H9 (cell line): Measurements from ENCODE around the gene CTSE. TPM values are rescaled to one million over a fixed set of nuclear protein-coding genes. Genes with fewer than 3 reads are reported as not detected.

Source experiments
- DNase-seq: peaks from one replicate; pipeline ENCODE4 v3.0.0-alpha.2; 2017
- H2AFZ ChIP-seq: one replicate; pipeline ENCODE4 v1.6.1; 2013; ENCODE audit warnings: mild to moderate bottlenecking, low read length, control low read depth, moderate library complexity
- H2AK5ac ChIP-seq: 2 replicates; pipeline ENCODE4 v1.6.1; 2013; ENCODE audit warnings: low read length, control low read depth, mixed read lengths; ENCODE audit not compliant: insufficient read length
- H2BK120ac ChIP-seq: one replicate; pipeline ENCODE4 v1.6.1; 2013; ENCODE audit warnings: low read depth, mild to moderate bottlenecking, low read length, control low read depth, inconsistent platforms; ENCODE audit not compliant: poor library complexity, severe bottlenecking
- H2BK12ac ChIP-seq: 2 replicates; pipeline ENCODE4 v1.6.1; 2013; ENCODE audit warnings: low read length, control low read depth, mixed read lengths, low read depth; ENCODE audit not compliant: insufficient read length
- H2BK15ac ChIP-seq: 2 replicates; pipeline ENCODE4 v1.6.1; 2013; ENCODE audit warnings: low read depth, low read length, control low read depth
- H2BK20ac ChIP-seq: one replicate; pipeline ENCODE4 v1.6.1; 2013; ENCODE audit warnings: low read depth, mild to moderate bottlenecking, low read length, control low read depth, inconsistent platforms; ENCODE audit not compliant: poor library complexity, severe bottlenecking
- H2BK5ac ChIP-seq: 2 replicates; pipeline ENCODE4 v1.6.1; 2013; ENCODE audit warnings: low read length, control low read depth, mixed read lengths; ENCODE audit not compliant: insufficient read length
- H3K14ac ChIP-seq: 2 replicates; pipeline ENCODE4 v1.6.1; 2013; ENCODE audit warnings: low read length, control low read depth; ENCODE audit not compliant: insufficient read depth
- H3K18ac ChIP-seq: 2 replicates; pipeline ENCODE4 v1.6.1; 2013; ENCODE audit warnings: low read depth, mild to moderate bottlenecking, mixed read lengths, low read length, control low read depth; ENCODE audit not compliant: insufficient read length
- H3K23ac ChIP-seq: 2 replicates; pipeline ENCODE4 v1.6.1; 2013; ENCODE audit warnings: low read length, control low read depth, mixed read lengths, low read depth; ENCODE audit not compliant: insufficient read length
- H3K23me2 ChIP-seq: 2 replicates; pipeline ENCODE4 v1.6.1; 2013; ENCODE audit warnings: low read depth, mild to moderate bottlenecking, mixed read lengths, low read length, control low read depth; ENCODE audit not compliant: insufficient read length, poor library complexity, severe bottlenecking
- H3K27ac ChIP-seq: 2 replicates; pipeline ENCODE4 v1.5.1; 2013; ENCODE audit warnings: low read length, control low read depth, mixed read lengths, low read depth; ENCODE audit not compliant: insufficient read length
- H3K27me3 ChIP-seq: 2 replicates; pipeline ENCODE4 v1.6.1; 2013; ENCODE audit warnings: low read length, control low read depth, inconsistent platforms; ENCODE audit not compliant: insufficient read depth
- H3K4ac ChIP-seq: 2 replicates; pipeline ENCODE4 v1.6.1; 2013; ENCODE audit warnings: low read depth, mild to moderate bottlenecking, control low read depth, inconsistent platforms, low read length, moderate library complexity
- H3K4me1 ChIP-seq: 2 replicates; pipeline ENCODE4 v1.6.1; 2013; ENCODE audit warnings: low read length, control low read depth, inconsistent platforms; ENCODE audit not compliant: insufficient read depth
- H3K4me2 ChIP-seq: 2 replicates; pipeline ENCODE4 v1.6.1; 2013; ENCODE audit warnings: low read length, control low read depth, mixed read lengths; ENCODE audit not compliant: insufficient read length, insufficient read depth
- H3K56ac ChIP-seq: 2 replicates; pipeline ENCODE4 v1.6.1; 2013; ENCODE audit warnings: low read depth, mild to moderate bottlenecking, mixed read lengths, low read length, control low read depth; ENCODE audit not compliant: insufficient read length
- H3K79me1 ChIP-seq: 2 replicates; pipeline ENCODE4 v1.6.1; 2013; ENCODE audit warnings: low read depth, mild to moderate bottlenecking, moderate library complexity, low read length, control low read depth, inconsistent platforms; ENCODE audit not compliant: insufficient read depth, poor library complexity, severe bottlenecking
- H3K79me2 ChIP-seq: 2 replicates; pipeline ENCODE4 v1.6.1; 2013; ENCODE audit warnings: low read length, control low read depth, inconsistent platforms; ENCODE audit not compliant: insufficient read depth
- H3K9ac ChIP-seq: 2 replicates; pipeline ENCODE4 v1.6.1; 2013; ENCODE audit warnings: low read length, control low read depth, mixed read lengths; ENCODE audit not compliant: insufficient read length; ENCODE audit errors: extremely low read depth
- H3K9me3 ChIP-seq: one replicate; pipeline ENCODE4 v1.6.1; 2013; ENCODE audit warnings: low read depth, low read length, inconsistent platforms; ENCODE audit not compliant: control insufficient read depth
- H3T11ph ChIP-seq: one replicate; pipeline ENCODE4 v1.6.1; 2013; ENCODE audit warnings: mild to moderate bottlenecking, low read length, control low read depth, inconsistent platforms
- H4K20me1 ChIP-seq: one replicate; pipeline ENCODE4 v1.6.1; 2013; ENCODE audit not compliant: control insufficient read depth, insufficient read length, insufficient read depth
- H4K5ac ChIP-seq: 2 replicates; pipeline ENCODE4 v1.6.1; 2013; ENCODE audit warnings: low read depth, mild to moderate bottlenecking, mixed read lengths, low read length, control low read depth; ENCODE audit not compliant: insufficient read length
- H4K8ac ChIP-seq: replicated peaks from 2 replicates; pipeline ENCODE4 v1.6.1; 2013; ENCODE audit warnings: low read length, control low read depth, mixed read lengths, low read depth; ENCODE audit not compliant: insufficient read length
- H4K91ac ChIP-seq: 2 replicates; pipeline ENCODE4 v1.6.1; 2013; ENCODE audit warnings: low read depth, mild to moderate bottlenecking, moderate library complexity, mixed read lengths, low read length, control low read depth; ENCODE audit not compliant: insufficient read length
- H3K27ac Mint-ChIP-seq, 3 experiments: 2 replicates in 2 of 3; 3 replicates in 1 of 3; pipeline ENCODE4 v1.8.0; 2020 to 2021; ENCODE audit warnings: mixed read lengths in 3 of 3, mild to moderate bottlenecking in 1 of 3, moderate library complexity in 1 of 3
- H3K27me3 Mint-ChIP-seq: 2 replicates; pipeline ENCODE4 v1.8.0; 2021; ENCODE audit warnings: low read depth, mild to moderate bottlenecking, moderate library complexity, mixed read lengths
- H3K36me3 Mint-ChIP-seq, 3 experiments: 2 replicates in 2 of 3; 3 replicates in 1 of 3; pipeline ENCODE4 v1.8.0; 2020 to 2021; ENCODE audit warnings: low read depth in 3 of 3, mixed read lengths in 3 of 3; ENCODE audit not compliant: insufficient read depth in 1 of 3
- H3K4me1 Mint-ChIP-seq, 2 experiments: 2 replicates each; pipeline ENCODE4 v1.8.0; 2020; ENCODE audit warnings: mixed read lengths in 2 of 2
- H3K4me3 Mint-ChIP-seq, 2 experiments: 2 replicates in 1 of 2; 3 replicates in 1 of 2; pipeline ENCODE4 v1.8.0; 2020 to 2021; ENCODE audit warnings: mild to moderate bottlenecking in 2 of 2, mixed read lengths in 2 of 2, moderate library complexity in 1 of 2
- H3K9me3 Mint-ChIP-seq, 2 experiments: 2 replicates in 1 of 2; 3 replicates in 1 of 2; pipeline ENCODE4 v1.8.0; 2020; ENCODE audit warnings: mild to moderate bottlenecking in 2 of 2, mixed read lengths in 2 of 2, moderate library complexity in 1 of 2
- WGBS: extraction: QIAGEN DNeasy Blood & Tissue Kit; methylation state at CpG from one replicate; pipeline ENCODE4 v1.1.7; 2013; ENCODE audit warnings: missing lambda C conversion rate, low lambda C conversion rate, mixed read lengths; ENCODE audit not compliant: insufficient read length; ENCODE audit errors: extremely low coverage; 5-methylcytosine and 5-hydroxymethylcytosine counted together
- total RNA-seq: library from RNA; stranded (reverse); gene quantifications from 2 replicates; pipeline ENCODE4 v1.2.1, GENCODE V29; 2021
- TF ChIP-seq, protein P1 (sequence below): fragments of 200-600 bp; sonication (generic); conservative IDR thresholded peaks from 3 replicates; pipeline ENCODE4 v1.8.0; 2021; ENCODE audit warnings: antibody characterized with exemption, mild to moderate bottlenecking

The CTSE gene
- total RNA-seq, 1 experiment from 2014 or later, result not detected

GRCh38 chr1:205985330-205986005 lies 38.2 kb downstream of the CTSE start:
- DNase-seq, result no peak
- H3K18ac ChIP-seq, result no peak overlapping the region
- H3K27me3 Mint-ChIP-seq, result peaks cover 14% of the 10 kb centered on the region
- no peak overlapping the region for H3T11ph ChIP-seq
- no peaks in the 10 kb centered on the region for H3K23me2 ChIP-seq
- H3K4me1 Mint-ChIP-seq, result peaks cover 6 to 16% of the 10 kb centered on the region in 2 experiments; a peak in 3 of 4 replicates
- no peak overlapping the region for H2AK5ac ChIP-seq
- no peak overlapping the region for H3K9ac ChIP-seq
- no peak overlapping the region for H2BK15ac ChIP-seq
- no peaks in the 10 kb centered on the region for H3K36me3 Mint-ChIP-seq
- H3K27ac Mint-ChIP-seq, result no peak overlapping the region
- no peak overlapping the region for H2BK12ac ChIP-seq
- H3K27me3 ChIP-seq, result no peaks in the 10 kb centered on the region
- no peak overlapping the region for H2BK20ac ChIP-seq
- no peak overlapping the region for H2AFZ ChIP-seq
- H4K91ac ChIP-seq, result no peak overlapping the region
- no peak overlapping the region for H2BK5ac ChIP-seq
- no peak overlapping the region for H3K4ac ChIP-seq
- H4K5ac ChIP-seq, result no peak overlapping the region
- no CpG with 5 or more reads among the region's 9 CpGs for WGBS
- no peak overlapping the region for H2BK120ac ChIP-seq
- no peaks in the 10 kb centered on the region for H3K79me2 ChIP-seq
- H3K79me1 ChIP-seq, result no peaks in the 10 kb centered on the region
- no peak overlapping the region for H3K27ac ChIP-seq
- no peak overlapping the region for H4K8ac ChIP-seq
- no peaks in the 10 kb centered on the region for H3K9me3 ChIP-seq
- TF ChIP-seq, protein P1, sequence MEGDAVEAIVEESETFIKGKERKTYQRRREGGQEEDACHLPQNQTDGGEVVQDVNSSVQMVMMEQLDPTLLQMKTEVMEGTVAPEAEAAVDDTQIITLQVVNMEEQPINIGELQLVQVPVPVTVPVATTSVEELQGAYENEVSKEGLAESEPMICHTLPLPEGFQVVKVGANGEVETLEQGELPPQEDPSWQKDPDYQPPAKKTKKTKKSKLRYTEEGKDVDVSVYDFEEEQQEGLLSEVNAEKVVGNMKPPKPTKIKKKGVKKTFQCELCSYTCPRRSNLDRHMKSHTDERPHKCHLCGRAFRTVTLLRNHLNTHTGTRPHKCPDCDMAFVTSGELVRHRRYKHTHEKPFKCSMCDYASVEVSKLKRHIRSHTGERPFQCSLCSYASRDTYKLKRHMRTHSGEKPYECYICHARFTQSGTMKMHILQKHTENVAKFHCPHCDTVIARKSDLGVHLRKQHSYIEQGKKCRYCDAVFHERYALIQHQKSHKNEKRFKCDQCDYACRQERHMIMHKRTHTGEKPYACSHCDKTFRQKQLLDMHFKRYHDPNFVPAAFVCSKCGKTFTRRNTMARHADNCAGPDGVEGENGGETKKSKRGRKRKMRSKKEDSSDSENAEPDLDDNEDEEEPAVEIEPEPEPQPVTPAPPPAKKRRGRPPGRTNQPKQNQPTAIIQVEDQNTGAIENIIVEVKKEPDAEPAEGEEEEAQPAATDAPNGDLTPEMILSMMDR, result no peak
- H3K4me3 Mint-ChIP-seq, result no peak overlapping the region
- no peak overlapping the region for H3K14ac ChIP-seq
- H3K4me1 ChIP-seq, result no peaks in the 10 kb centered on the region
- H3K56ac ChIP-seq, result no peak overlapping the region
- no peaks in the 10 kb centered on the region for H4K20me1 ChIP-seq
- H3K9me3 Mint-ChIP-seq, result no peaks in the 10 kb centered on the region
- H3K23ac ChIP-seq, result no peak overlapping the region
- no peak overlapping the region for H3K4me2 ChIP-seq
